Tibial nerve (tissue), 4 donors: Measurements from ENCODE around the gene EMILIN2.

Experiments used
- EP300 ChIP-seq, 2 donors: sonication (generic); formaldehyde crosslinking; IDR thresholded peaks; one replicate each; pipeline ENCODE4 v1.6.1; 2017; ENCODE audit warnings: antibody characterized with exemption in 2 of 2, mild to moderate bottlenecking in 1 of 2
- POLR2A ChIP-seq, 2 donors: fragments of 450-650 bp; IDR thresholded peaks; one replicate each; pipeline ENCODE4 v1.6.1; 2017; ENCODE audit warnings: antibody characterized with exemption in 2 of 2, mild to moderate bottlenecking in 2 of 2, moderate library complexity in 2 of 2
- TF ChIP-seq, protein P1 (sequence below), 5 experiments: fragments of 200-600 bp in 3 of 5; fragments of 450-650 bp in 2 of 5; sonication (generic) in 3 of 5; IDR thresholded peaks; one replicate each; pipeline ENCODE4 v1.5.1; 2016 to 2019; ENCODE audit warnings: antibody characterized with exemption in 5 of 5, mild to moderate bottlenecking in 3 of 5, moderate library complexity in 2 of 5

DNA sequence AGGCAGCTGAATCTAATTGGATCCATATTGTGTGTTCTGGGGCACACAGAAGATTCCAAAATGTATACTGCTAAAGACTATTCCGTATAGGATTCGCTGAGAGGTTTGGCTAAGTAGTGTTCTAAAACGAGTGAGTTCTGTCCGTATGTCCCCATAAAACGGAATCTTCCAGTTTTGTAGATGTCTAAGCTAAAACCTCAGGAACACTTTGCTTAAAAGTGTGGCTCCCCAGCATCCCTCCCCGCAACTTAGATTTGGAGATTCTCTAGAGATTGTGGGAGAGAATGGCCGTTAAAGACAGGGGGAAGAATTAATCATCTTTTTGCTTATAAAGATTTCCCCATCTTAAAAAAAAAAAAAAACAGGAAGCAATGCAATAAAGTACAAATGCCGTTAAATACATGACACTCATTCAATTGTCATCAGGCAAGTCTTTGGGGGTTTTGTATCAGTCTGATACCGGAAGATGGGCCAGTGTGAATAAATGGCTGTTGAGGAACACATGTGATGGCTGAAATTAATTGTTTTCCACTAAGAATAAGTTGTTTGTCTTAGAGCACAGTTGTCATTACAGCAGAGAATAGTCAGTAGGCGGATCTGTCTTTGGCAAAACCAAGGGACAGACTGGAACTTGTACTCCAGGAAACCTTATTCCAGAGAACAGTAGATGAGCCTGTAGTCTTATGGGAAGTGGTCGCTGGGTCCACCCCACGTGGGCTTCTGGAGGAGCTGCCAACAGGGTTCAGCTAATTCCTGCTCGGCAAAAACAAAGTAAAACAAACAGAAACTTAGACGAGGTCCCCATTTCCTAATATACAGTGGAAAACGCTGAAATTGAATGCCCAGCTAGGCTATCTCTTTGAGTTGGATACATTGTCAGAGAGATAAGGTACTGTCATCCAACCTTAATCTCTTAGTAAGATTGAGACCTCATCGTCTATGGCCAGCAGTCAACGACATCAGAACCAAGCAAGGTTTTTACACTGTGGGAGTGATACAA, 1.7 kb downstream of the EMILIN2 start:
- TF ChIP-seq, protein P1, sequence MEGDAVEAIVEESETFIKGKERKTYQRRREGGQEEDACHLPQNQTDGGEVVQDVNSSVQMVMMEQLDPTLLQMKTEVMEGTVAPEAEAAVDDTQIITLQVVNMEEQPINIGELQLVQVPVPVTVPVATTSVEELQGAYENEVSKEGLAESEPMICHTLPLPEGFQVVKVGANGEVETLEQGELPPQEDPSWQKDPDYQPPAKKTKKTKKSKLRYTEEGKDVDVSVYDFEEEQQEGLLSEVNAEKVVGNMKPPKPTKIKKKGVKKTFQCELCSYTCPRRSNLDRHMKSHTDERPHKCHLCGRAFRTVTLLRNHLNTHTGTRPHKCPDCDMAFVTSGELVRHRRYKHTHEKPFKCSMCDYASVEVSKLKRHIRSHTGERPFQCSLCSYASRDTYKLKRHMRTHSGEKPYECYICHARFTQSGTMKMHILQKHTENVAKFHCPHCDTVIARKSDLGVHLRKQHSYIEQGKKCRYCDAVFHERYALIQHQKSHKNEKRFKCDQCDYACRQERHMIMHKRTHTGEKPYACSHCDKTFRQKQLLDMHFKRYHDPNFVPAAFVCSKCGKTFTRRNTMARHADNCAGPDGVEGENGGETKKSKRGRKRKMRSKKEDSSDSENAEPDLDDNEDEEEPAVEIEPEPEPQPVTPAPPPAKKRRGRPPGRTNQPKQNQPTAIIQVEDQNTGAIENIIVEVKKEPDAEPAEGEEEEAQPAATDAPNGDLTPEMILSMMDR (IDR thresholded peaks at IDR 0.05), result no peak
- TF ChIP-seq EP300 (IDR thresholded peaks at IDR 0.05), result no peak
- no peak for TF ChIP-seq POLR2A (IDR thresholded peaks at IDR 0.05)
